Neuronal stem cell (in vitro differentiated cells): Measurements from ENCODE around the gene ZNF155.

ENCODE experiments used
- DNase-seq: peaks from one replicate; pipeline ENCODE4 v3.0.0-alpha.2; 2013; ENCODE audit warnings: low spot score
- H2AFZ ChIP-seq: one replicate; pipeline ENCODE4 v1.6.1; 2013; ENCODE audit warnings: mild to moderate bottlenecking, low read length, inconsistent platforms
- H2AK5ac ChIP-seq: 2 replicates; pipeline ENCODE4 v1.6.1; 2013; ENCODE audit warnings: low read depth, mild to moderate bottlenecking, inconsistent platforms, low read length, moderate library complexity, mixed read lengths
- H2BK120ac ChIP-seq: 2 replicates; pipeline ENCODE4 v1.6.1; 2013; ENCODE audit warnings: low read depth, mild to moderate bottlenecking, inconsistent platforms, low read length, moderate library complexity, mixed read lengths
- H2BK12ac ChIP-seq: one replicate; pipeline ENCODE4 v1.6.1; 2013; ENCODE audit warnings: low read length, inconsistent platforms
- H2BK15ac ChIP-seq: 2 replicates; pipeline ENCODE4 v1.6.1; 2013; ENCODE audit warnings: mild to moderate bottlenecking, low read length, inconsistent platforms, mixed read lengths
- H2BK5ac ChIP-seq: one replicate; pipeline ENCODE4 v1.6.1; 2013; ENCODE audit warnings: inconsistent platforms, mild to moderate bottlenecking, low read length, moderate library complexity
- H3K14ac ChIP-seq: one replicate; pipeline ENCODE4 v1.6.1; 2013; ENCODE audit warnings: low read length, inconsistent platforms
- H3K18ac ChIP-seq: 2 replicates; pipeline ENCODE4 v1.6.1; 2013; ENCODE audit warnings: low read length, inconsistent platforms
- H3K23ac ChIP-seq: 2 replicates; pipeline ENCODE4 v1.6.1; 2013; ENCODE audit warnings: low read depth, mild to moderate bottlenecking, mixed read lengths, low read length, inconsistent platforms; ENCODE audit not compliant: poor library complexity
- H3K27ac ChIP-seq: replicated peaks from 3 replicates; pipeline ENCODE4 v1.5.1; 2013; ENCODE audit warnings: low read length, inconsistent platforms
- H3K27me3 ChIP-seq, 3 experiments: 2 replicates each; pipeline ENCODE4 v1.6.1; 2013; ENCODE audit warnings: low read length in 3 of 3, mild to moderate bottlenecking in 2 of 3, inconsistent platforms in 1 of 3, low read depth in 1 of 3, mixed read lengths in 1 of 3, moderate library complexity in 1 of 3; ENCODE audit not compliant: control insufficient read depth in 3 of 3, insufficient read depth in 3 of 3
- H3K36me3 ChIP-seq, 2 donors: replicated peaks in 1 of 2; 2 replicates each; pipeline ENCODE4 v1.6.1; 2013; ENCODE audit warnings: low read length in 2 of 2; ENCODE audit not compliant: control insufficient read depth in 2 of 2, insufficient read depth in 2 of 2
- H3K4ac ChIP-seq: 2 replicates; pipeline ENCODE4 v1.6.1; 2013; ENCODE audit warnings: inconsistent platforms, mild to moderate bottlenecking, low read length, moderate library complexity
- H3K4me1 ChIP-seq, 2 donors: 1 replicate in 1 of 2; 2 replicates in 1 of 2; pipeline ENCODE4 v1.6.1; 2013; ENCODE audit warnings: low read length in 2 of 2, low read depth in 1 of 2; ENCODE audit not compliant: control insufficient read depth in 2 of 2, insufficient read depth in 1 of 2
- H3K4me2 ChIP-seq: one replicate; pipeline ENCODE4 v1.6.1; 2013; ENCODE audit warnings: mild to moderate bottlenecking, low read length, inconsistent platforms; ENCODE audit not compliant: insufficient read depth, poor library complexity, severe bottlenecking
- H3K4me3 ChIP-seq, 2 donors: 2 replicates each; pipeline ENCODE4 v1.5.1; 2013; ENCODE audit warnings: low read length in 2 of 2, mild to moderate bottlenecking in 2 of 2, inconsistent platforms in 1 of 2, moderate library complexity in 1 of 2
- H3K79me1 ChIP-seq: one replicate; pipeline ENCODE4 v1.6.1; 2013; ENCODE audit warnings: low read depth, mild to moderate bottlenecking, inconsistent platforms, low read length, moderate library complexity
- H3K9ac ChIP-seq: one replicate; pipeline ENCODE4 v1.6.1; 2013; ENCODE audit warnings: mild to moderate bottlenecking, low read depth, low read length, inconsistent platforms; ENCODE audit not compliant: poor library complexity
- H3K9me3 ChIP-seq, 2 donors: replicated peaks in 1 of 2; 2 replicates each; pipeline versions ENCODE3 to v1.6.1; 2013; ENCODE audit warnings: low read length in 2 of 2, mild to moderate bottlenecking in 2 of 2, inconsistent platforms in 1 of 2, low read depth in 1 of 2, mixed read lengths in 1 of 2, moderate library complexity in 1 of 2; ENCODE audit not compliant: control insufficient read depth in 2 of 2, insufficient read depth in 1 of 2
- H4K8ac ChIP-seq: one replicate; pipeline ENCODE4 v1.6.1; 2013; ENCODE audit warnings: low read depth, mild to moderate bottlenecking, inconsistent platforms, low read length, moderate library complexity
- H4K91ac ChIP-seq: one replicate; pipeline ENCODE4 v1.6.1; 2013; ENCODE audit warnings: low read length, low read depth, mild to moderate bottlenecking, inconsistent platforms; ENCODE audit not compliant: poor library complexity
- WGBS, 2 donors: extraction: QIAGEN DNeasy Blood & Tissue Kit; methylation state at CpG; one replicate each; pipeline ENCODE4 v1.1.7; 2013; ENCODE audit warnings: missing lambda C conversion rate in 2 of 2, mixed read lengths in 1 of 2; ENCODE audit not compliant: insufficient read length in 2 of 2, insufficient replicate concordance in 1 of 2; ENCODE audit errors: extremely low coverage in 2 of 2; 5-methylcytosine and 5-hydroxymethylcytosine counted together

The ZNF155 gene

GRCh38 chr19:43984687-43985000 lies 656 bp downstream of the ZNF155 start:
- no peaks in the 10 kb centered on the region for H3K27me3 ChIP-seq
- peaks cover 2 to 13% of the 10 kb centered on the region in 2 donors for H3K36me3 ChIP-seq
- H3K27ac ChIP-seq: no peak overlapping the region
- DNase-seq: no peak
- no peak overlapping the region for H2BK12ac ChIP-seq
- H3K9me3 ChIP-seq: peaks cover 0 to 6% of the 10 kb centered on the region in 2 donors
- no peak overlapping the region for H2AK5ac ChIP-seq
- no peak overlapping the region for H2BK15ac ChIP-seq
- H3K4me2 ChIP-seq: peak overlapping the region; percentile 73
- H2BK120ac ChIP-seq: no peak overlapping the region
- H4K91ac ChIP-seq: no peak overlapping the region
- H3K4ac ChIP-seq: no peak overlapping the region
- WGBS, 2 donors: no CpG with 5 or more reads among the region's 14 CpGs
- no peak overlapping the region for H3K9ac ChIP-seq
- H3K4me3 ChIP-seq: peak overlapping the region; percentile 74 to 97
- H3K4me1 ChIP-seq: peaks cover 0 to 2% of the 10 kb centered on the region in 2 donors
- H2AFZ ChIP-seq: peak overlapping the region; percentile 87
- no peak overlapping the region for H3K14ac ChIP-seq
- H4K8ac ChIP-seq: no peak overlapping the region
- H3K23ac ChIP-seq: no peak overlapping the region
- peaks cover 2% of the 10 kb centered on the region for H3K79me1 ChIP-seq
- H2BK5ac ChIP-seq: no peak overlapping the region
- H3K18ac ChIP-seq: no peak overlapping the region

GRCh38 chr19:43997631-43998290 lies 13.8 kb downstream of the ZNF155 start:
- H2BK120ac ChIP-seq: no peak overlapping the region
- H2BK12ac ChIP-seq: no peak overlapping the region
- no peak overlapping the region for H3K4ac ChIP-seq
- no peaks in the 10 kb centered on the region for H3K79me1 ChIP-seq
- no peak overlapping the region for H3K9ac ChIP-seq
- H3K36me3 ChIP-seq: peaks cover 7 to 39% of the 10 kb centered on the region in 2 donors
- no peak overlapping the region for H3K27ac ChIP-seq
- H2AFZ ChIP-seq: no peak overlapping the region
- H3K4me1 ChIP-seq: peaks cover 0 to 1% of the 10 kb centered on the region in 2 donors
- no peak overlapping the region for H2AK5ac ChIP-seq
- DNase-seq: no peak
- no peak overlapping the region for H3K14ac ChIP-seq
- no peak overlapping the region for H3K4me2 ChIP-seq
- WGBS, 2 donors: no CpG with 5 or more reads among the region's 10 CpGs
- H4K8ac ChIP-seq: no peak overlapping the region
- no peak overlapping the region for H4K91ac ChIP-seq
- no peak overlapping the region for H2BK15ac ChIP-seq
- H3K4me3 ChIP-seq: no peak overlapping the region
- H3K27me3 ChIP-seq: no peaks in the 10 kb centered on the region
- no peak overlapping the region for H3K18ac ChIP-seq
- H3K23ac ChIP-seq: no peak overlapping the region
- H3K9me3 ChIP-seq: no peaks in the 10 kb centered on the region
- H2BK5ac ChIP-seq: no peak overlapping the region

DNA sequence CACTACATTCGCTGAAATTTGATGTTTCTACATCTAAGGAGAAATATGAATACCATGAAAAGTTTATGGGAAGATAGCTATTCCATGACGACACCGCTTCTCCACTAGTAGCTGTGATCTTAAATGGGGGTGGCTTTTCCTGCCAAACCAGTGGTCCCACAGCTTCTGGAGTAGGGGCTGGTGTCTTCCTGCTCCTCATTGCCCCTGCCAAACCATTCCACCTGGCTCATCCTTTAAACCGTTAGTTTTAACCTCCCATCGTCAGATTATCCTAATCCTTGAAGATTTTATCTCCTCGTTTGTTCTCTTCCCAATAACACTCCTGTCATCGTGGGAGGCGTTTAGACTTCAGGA lies 18.2 kb downstream of the ZNF155 start:
- no peak for DNase-seq
- Histone ChIP-seq H4K8ac (no peak overlapping the region), H3K18ac (no peak overlapping the region), H3K9me3 (no peaks in the 10 kb centered on the region), H2AFZ (peak overlapping the region; percentile 90), H3K4me2 (peak overlapping the region; percentile 83), H3K4me1 (peaks cover 0 to 1% of the 10 kb centered on the region in 2 donors), H4K91ac (no peak overlapping the region), H2BK120ac (no peak overlapping the region), H3K9ac (no peak overlapping the region), H2BK5ac (no peak overlapping the region), H2AK5ac (no peak overlapping the region), H2BK12ac (no peak overlapping the region), H3K36me3 (peaks cover 0 to 4% of the 10 kb centered on the region in 2 donors), H3K4ac (no peak overlapping the region), H3K79me1 (no peaks in the 10 kb centered on the region), H3K4me3 (peak overlapping the region; percentile 70 to 86), H2BK15ac (no peak overlapping the region), H3K27me3 (no peaks in the 10 kb centered on the region), H3K14ac (no peak overlapping the region), H3K23ac (no peak overlapping the region), H3K27ac (no peak overlapping the region)
- WGBS, 2 donors: no CpG with 5 or more reads among the region's 8 CpGs

- Histone ChIP-seq H2BK12ac (no peak within 1 kb of the TSS), H3K18ac (peak within 1 kb of the TSS; percentile 40), H2AFZ (peak within 1 kb of the TSS; percentile 90), H3K4ac (no peak within 1 kb of the TSS), H3K4me3 (peak within 1 kb of the TSS; percentile 70 to 86), H2BK5ac (no peak within 1 kb of the TSS), H3K4me1 (peaks cover 0 to 1% of the 10 kb centered on the region in 2 donors), H3K27ac (no peak within 1 kb of the TSS), H2BK120ac (no peak within 1 kb of the TSS), H3K36me3 (peaks cover 2 to 5% of the 10 kb centered on the region in 2 donors), H3K79me1 (no peaks in the 10 kb centered on the region), H4K8ac (no peak within 1 kb of the TSS), H3K4me2 (peak within 1 kb of the TSS; percentile 83), H3K9me3 (peaks cover 2 to 3% of the 10 kb centered on the region in 2 donors), H3K14ac (no peak within 1 kb of the TSS), H3K27me3 (no peaks in the 10 kb centered on the region), H2BK15ac (no peak within 1 kb of the TSS), H3K9ac (peak within 1 kb of the TSS; percentile 67), H4K91ac (no peak within 1 kb of the TSS), H3K23ac (no peak within 1 kb of the TSS), H2AK5ac (no peak within 1 kb of the TSS)
- WGBS, 2 donors: no CpG with 5 or more reads among the region's 48 CpGs
- DNase-seq: peak; percentile 91
These were observed 18.8 kb downstream of the ZNF155 start, which contains the start of gene ZNF230 for GRCh38 chr19:44002566-44003460. Gene ZNF230, plus strand, starts transcription at chr19:44002957. Its CDS starts 4,122 bp downstream, at chr19:44007079.
